ENCODE results near the gene ICE1. TPM values are rescaled to one million over a fixed set of nuclear protein-coding genes. Genes with fewer than 3 reads are reported as not detected.

The ICE1 gene, protein sequence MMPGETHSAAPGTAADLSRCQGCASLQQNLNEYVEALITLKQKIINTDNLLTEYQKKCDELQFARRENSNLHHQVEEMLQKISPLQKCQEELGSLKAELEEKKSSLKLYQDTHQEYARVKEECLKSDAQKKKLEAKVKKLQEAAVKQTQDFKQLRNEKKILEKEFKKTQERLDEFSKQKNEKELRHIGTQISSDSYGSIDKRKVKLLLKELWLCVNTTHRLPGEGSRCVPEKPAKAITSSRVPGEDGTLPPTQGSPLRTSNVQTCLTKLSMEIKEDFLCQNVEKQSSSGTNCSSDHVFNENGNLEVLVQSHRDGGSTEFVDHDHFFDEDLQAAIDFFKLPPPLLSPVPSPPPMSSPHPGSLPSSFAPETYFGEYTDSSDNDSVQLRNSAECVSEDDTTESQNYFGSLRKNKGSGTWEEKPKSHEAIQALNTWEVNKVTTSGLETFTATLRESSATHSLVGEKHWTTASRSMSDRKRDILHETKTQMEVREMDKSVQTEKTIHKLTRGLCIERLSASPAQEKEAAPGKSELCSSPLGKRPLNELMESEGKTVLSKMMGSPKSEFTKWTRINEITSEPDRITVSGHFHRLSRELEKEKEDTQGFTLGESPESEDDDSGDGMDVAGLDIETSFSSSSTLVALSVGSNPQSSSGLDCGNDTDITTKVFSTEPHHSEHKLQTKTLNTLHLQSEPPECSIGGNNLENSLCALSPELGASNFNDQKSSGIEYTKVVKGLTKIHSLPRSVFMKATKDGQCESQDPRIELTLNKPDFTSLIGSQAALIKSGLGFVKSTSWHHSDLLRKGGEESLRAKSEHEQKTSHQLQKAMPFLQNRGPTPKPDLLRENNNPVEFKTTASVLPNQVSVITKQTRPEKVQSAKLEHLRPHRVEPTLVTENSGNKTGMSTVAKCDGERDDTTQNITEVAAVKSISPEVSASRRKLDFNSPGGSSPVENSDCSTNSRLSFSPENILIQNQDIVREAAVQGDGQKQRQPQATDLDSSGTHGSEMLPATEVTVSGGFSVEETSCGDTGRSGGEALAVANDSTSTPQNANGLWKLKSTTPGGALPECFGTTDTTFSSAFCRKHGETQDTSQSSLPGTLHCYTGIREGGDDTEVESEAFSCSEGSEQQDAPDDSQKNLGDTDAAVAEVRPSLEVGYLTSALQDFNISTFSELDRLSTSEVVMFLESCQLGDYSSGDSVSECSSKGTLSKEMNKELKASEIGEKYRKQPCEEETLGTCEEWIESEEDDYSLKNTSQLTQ (N-terminal part only)
- polyA plus RNA-seq (2013, experiment 1 of 2): 23.1 TPM
- 23.4 TPM for polyA plus RNA-seq (2013, experiment 2 of 2)

DNA sequence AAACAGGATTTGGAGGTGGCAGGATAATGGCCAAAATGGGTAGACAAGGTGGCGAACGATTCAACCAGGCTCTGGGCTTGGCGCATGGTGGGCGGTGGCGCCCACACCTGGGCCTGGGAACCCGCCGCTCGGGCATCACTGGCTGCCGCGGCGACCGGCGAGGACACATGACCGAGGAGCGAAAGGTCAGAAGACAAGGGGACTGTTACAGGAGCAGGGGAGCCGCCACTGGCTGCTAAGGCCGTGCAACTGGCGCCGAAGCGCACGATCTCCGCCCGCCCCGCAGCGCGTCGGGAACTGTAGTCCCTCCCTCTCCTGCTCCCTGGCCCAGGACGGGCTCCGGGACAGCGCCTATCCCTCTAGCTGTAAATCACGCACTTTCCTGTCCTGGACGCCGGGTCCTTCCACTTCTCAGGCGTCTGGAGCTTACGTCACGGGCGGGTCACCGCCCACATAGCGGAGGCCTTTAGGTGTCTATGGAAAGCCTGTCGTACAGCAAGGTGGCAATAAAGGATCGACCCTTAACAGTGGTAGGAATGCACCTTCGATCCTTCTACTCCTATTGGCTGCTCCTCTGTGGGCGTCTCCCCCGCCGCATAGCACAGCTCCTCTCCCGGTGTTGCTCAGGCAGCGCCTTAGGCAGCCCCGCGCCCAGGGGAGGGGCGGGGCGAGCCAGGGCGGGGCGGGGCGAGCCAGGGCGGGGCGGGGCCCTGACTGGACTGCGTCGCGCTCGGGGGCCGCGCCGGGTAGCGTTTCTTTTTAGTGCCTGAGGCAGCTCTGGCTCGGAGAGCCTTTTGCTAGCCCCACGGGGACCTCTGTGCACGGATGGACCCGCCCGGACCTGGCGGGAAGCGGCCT lies at the start of gene ICE1:
Gene ICE1 (plus strand): TSS at position 717 of the 858 bp plus-strand sequence. CDS start 239 bp downstream, outside the sequence.
- Histone ChIP-seq H3K4me3 (ENCODE audit: extremely low read depth, insufficient read depth, low read length, poor library complexity, severe bottlenecking) (peak within 1 kb of the TSS; percentile 96), H3K36me3 (ENCODE audit: control insufficient read depth, insufficient read depth, low read length) (peaks cover 20% of the 10 kb centered on the region), H3K4me1 (ENCODE audit: control insufficient read depth, insufficient read depth, low read length, poor library complexity, severe bottlenecking) (peaks cover 41% of the 10 kb centered on the region), H3K27ac (ENCODE audit: low read depth, low read length, severe bottlenecking) (peak within 1 kb of the TSS; percentile 100), H3K9me3 (ENCODE audit: control insufficient read depth, low read length) (no peaks in the 10 kb centered on the region)
- 0 to 2% methylated on average over 35 to 50 of the region's 71 CpGs for WGBS, 2 experiments (ENCODE audit: insufficient coverage in 2 of 2)

DNA sequence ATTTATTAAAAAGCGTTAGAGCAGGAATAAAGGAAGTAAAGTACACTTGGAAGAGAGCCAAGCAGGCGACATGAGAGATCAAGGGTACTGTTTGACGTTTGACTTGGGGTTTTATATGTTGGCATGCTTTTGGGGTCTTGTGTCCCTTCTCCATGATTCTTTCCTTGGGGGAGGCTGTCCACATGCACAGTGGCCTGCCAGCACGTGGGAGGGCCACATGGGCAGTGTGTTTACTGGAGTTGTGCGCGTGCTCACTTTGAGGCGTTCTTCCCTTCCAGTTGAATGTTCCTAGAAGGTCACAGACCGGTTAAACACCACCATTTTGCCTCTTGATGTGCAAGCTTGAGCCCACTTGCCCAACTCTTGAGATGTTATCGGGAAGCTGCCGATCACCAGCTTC lies 49.5 kb upstream of the ICE1 start:
- no peak overlapping the region for H3K4me3 ChIP-seq (ENCODE audit: extremely low read depth, insufficient read depth, low read length, poor library complexity, severe bottlenecking)
- H3K27ac ChIP-seq (ENCODE audit: low read depth, low read length, severe bottlenecking): no peak overlapping the region
- 94 to 96% methylated on average over 5 to 8 of the region's 10 CpGs for WGBS, 2 experiments (ENCODE audit: insufficient coverage in 2 of 2)
- peaks cover 10% of the 10 kb centered on the region for H3K4me1 ChIP-seq (ENCODE audit: control insufficient read depth, insufficient read depth, low read length, poor library complexity, severe bottlenecking)
- no peaks in the 10 kb centered on the region for H3K9me3 ChIP-seq (ENCODE audit: control insufficient read depth, low read length)
- H3K36me3 ChIP-seq (ENCODE audit: control insufficient read depth, insufficient read depth, low read length): no peaks in the 10 kb centered on the region

DNA sequence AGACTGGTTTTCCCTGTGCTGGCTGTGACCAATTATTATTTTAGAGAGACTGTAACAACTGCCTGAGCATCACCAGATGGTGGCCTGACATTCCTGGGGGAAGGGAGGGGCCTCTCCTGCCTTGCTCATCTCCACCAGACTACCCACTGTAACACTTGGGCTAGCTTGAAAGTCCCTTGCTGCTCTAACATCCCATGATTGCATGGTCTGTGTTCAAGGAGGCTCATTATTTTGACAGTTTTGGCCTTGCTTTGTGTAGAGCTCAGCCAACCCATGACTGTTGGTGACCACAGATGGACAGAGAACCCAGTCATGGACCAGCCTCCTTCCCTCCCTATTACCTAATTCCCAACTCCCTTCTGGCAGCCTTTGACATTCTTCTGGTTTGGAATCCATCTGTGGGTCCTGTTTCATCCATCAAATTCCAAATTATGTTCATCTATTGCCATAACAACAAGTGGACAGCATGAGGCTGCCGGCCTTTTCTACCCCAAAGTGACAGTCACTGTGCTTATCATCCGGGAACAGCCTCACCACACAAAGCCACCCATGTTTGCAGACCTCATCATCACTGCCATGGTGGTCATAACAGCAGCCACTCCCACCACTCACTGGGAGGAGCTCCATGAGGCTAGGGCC lies 49.0 kb upstream of the ICE1 start:
- Histone ChIP-seq H3K27ac (ENCODE audit: low read depth, low read length, severe bottlenecking) (no peak overlapping the region), H3K4me1 (ENCODE audit: control insufficient read depth, insufficient read depth, low read length, poor library complexity, severe bottlenecking) (peaks cover 10% of the 10 kb centered on the region), H3K9me3 (ENCODE audit: control insufficient read depth, low read length) (peaks cover under 1% of the 10 kb centered on the region), H3K4me3 (ENCODE audit: extremely low read depth, insufficient read depth, low read length, poor library complexity, severe bottlenecking) (no peak overlapping the region), H3K36me3 (ENCODE audit: control insufficient read depth, insufficient read depth, low read length) (no peaks in the 10 kb centered on the region)
- 95% methylated on average over 2 of the region's 2 CpGs; no CpG with 5 or more reads in 1 of the 2 experiments for WGBS, 2 experiments (ENCODE audit: insufficient coverage in 2 of 2)

DNA sequence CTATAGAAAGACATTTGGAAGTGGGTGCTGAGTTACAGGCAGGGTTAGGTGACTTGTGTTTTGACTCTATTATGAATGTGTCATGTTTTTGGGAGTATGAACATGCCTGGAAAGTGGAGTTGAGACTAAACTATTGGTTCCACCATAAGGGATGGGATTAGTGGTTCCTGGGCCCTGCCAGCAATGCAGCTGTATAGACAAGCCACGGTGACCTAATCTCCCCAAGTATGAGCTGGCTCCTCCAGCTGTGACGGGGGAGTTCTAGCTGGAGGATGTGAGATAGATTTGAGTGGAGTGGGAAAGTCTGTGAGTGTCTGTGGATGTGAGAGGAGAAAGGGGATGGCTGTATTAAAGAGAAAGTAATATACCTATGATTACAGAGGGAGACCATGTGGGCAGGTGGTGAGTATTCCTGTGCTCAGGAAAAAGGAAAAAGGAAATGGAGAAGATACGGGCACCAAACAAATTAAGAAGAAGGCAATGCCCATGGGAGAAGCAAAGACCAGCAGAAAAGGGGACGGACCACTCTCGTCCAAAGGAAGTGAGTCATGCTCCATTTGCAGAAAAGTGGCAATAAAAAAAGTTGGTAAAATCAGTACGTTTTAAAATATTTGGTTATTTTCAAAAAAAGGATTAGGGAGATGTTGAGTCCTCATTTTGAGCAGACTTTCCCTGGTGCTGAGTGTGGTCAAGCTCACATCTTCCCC lies 48.3 kb upstream of the ICE1 start:
- H3K27ac ChIP-seq (ENCODE audit: low read depth, low read length, severe bottlenecking): no peak overlapping the region
- WGBS, 2 experiments (ENCODE audit: insufficient coverage in 2 of 2): 70 to 76% methylated on average over 5 of the region's 6 CpGs
- no peaks in the 10 kb centered on the region for H3K36me3 ChIP-seq (ENCODE audit: control insufficient read depth, insufficient read depth, low read length)
- H3K4me3 ChIP-seq (ENCODE audit: extremely low read depth, insufficient read depth, low read length, poor library complexity, severe bottlenecking): no peak overlapping the region
- peaks cover 10% of the 10 kb centered on the region for H3K4me1 ChIP-seq (ENCODE audit: control insufficient read depth, insufficient read depth, low read length, poor library complexity, severe bottlenecking)
- H3K9me3 ChIP-seq (ENCODE audit: control insufficient read depth, low read length): peaks cover 4% of the 10 kb centered on the region

DNA sequence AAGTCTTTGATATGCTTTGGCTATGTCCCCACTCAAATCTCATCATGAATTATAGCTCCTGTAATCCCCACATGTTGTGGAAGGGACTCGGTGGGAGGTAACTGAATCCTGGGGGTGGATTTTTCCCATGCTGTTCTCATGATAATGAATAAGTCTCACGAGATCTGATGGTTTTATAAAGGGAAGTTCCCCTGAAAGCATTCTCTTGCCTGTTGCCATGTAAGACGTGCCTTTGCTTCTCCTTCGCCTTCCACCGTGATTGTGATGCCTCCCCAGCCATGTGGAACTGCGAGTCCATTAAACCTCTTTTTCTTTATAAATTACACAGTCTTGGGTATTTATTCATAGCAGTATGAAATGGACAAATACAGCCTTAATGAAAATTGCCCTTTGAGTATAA lies 44.7 kb upstream of the ICE1 start:
- WGBS, 2 experiments (ENCODE audit: insufficient coverage in 2 of 2): 100% methylated on average over 1 of the region's 6 CpGs; no CpG with 5 or more reads in 1 of the 2 experiments
- Histone ChIP-seq H3K36me3 (ENCODE audit: control insufficient read depth, insufficient read depth, low read length) (no peaks in the 10 kb centered on the region), H3K27ac (ENCODE audit: low read depth, low read length, severe bottlenecking) (no peak overlapping the region), H3K4me1 (ENCODE audit: control insufficient read depth, insufficient read depth, low read length, poor library complexity, severe bottlenecking) (peaks cover 10% of the 10 kb centered on the region), H3K9me3 (ENCODE audit: control insufficient read depth, low read length) (peaks cover 4% of the 10 kb centered on the region), H3K4me3 (ENCODE audit: extremely low read depth, insufficient read depth, low read length, poor library complexity, severe bottlenecking) (no peak overlapping the region)

DNA sequence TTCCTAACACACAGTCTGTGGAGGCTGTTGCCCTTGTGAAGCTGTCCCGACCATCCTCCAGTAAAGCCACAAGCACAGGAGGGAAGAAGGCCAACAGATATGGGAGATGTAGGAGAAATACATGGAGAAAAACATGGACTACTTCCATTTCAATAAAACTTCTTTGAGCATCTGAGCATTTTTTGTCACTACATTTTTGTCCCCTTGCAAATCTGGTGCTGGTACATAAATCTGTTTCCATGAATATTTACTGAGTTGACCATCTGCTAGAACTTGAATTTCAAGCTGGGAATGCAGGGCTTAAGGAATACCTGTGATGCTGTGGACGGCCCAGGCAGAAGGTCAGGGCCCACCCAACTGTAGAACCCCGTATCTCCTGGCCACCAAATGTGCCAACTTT lies 43.9 kb upstream of the ICE1 start:
- H3K27ac ChIP-seq (ENCODE audit: low read depth, low read length, severe bottlenecking): no peak overlapping the region
- WGBS, 2 experiments (ENCODE audit: insufficient coverage in 2 of 2): 86% methylated on average over 1 of the region's 3 CpGs; no CpG with 5 or more reads in 1 of the 2 experiments
- no peaks in the 10 kb centered on the region for H3K36me3 ChIP-seq (ENCODE audit: control insufficient read depth, insufficient read depth, low read length)
- H3K9me3 ChIP-seq (ENCODE audit: control insufficient read depth, low read length): peaks cover 4% of the 10 kb centered on the region
- no peak overlapping the region for H3K4me3 ChIP-seq (ENCODE audit: extremely low read depth, insufficient read depth, low read length, poor library complexity, severe bottlenecking)
- peaks cover 10% of the 10 kb centered on the region for H3K4me1 ChIP-seq (ENCODE audit: control insufficient read depth, insufficient read depth, low read length, poor library complexity, severe bottlenecking)

DNA sequence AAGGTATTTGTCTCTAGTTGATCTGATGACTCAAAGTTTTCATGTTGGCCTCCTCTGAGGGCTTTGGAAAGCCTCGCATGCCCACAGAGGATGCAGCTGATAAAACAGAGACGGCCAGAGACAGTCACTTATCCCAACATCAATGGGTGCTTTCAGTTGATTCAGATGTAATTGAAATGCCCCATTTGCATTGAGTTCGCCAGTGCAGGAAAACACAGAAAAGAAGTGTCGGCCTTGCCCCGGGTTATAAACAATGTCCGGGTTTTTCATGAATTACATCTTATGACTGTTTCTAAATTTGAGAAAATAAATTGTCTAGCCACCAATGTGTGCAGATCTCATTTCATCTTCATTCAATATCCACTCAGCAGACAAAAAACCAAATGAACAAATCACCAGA lies 42.2 kb upstream of the ICE1 start:
- no peak overlapping the region for H3K27ac ChIP-seq (ENCODE audit: low read depth, low read length, severe bottlenecking)
- no peak overlapping the region for H3K4me3 ChIP-seq (ENCODE audit: extremely low read depth, insufficient read depth, low read length, poor library complexity, severe bottlenecking)
- H3K36me3 ChIP-seq (ENCODE audit: control insufficient read depth, insufficient read depth, low read length): no peaks in the 10 kb centered on the region
- 72% methylated on average over 2 of the region's 6 CpGs; no CpG with 5 or more reads in 1 of the 2 experiments for WGBS, 2 experiments (ENCODE audit: insufficient coverage in 2 of 2)
- H3K9me3 ChIP-seq (ENCODE audit: control insufficient read depth, low read length): peaks cover 4% of the 10 kb centered on the region
- H3K4me1 ChIP-seq (ENCODE audit: control insufficient read depth, insufficient read depth, low read length, poor library complexity, severe bottlenecking): no peaks in the 10 kb centered on the region

DNA sequence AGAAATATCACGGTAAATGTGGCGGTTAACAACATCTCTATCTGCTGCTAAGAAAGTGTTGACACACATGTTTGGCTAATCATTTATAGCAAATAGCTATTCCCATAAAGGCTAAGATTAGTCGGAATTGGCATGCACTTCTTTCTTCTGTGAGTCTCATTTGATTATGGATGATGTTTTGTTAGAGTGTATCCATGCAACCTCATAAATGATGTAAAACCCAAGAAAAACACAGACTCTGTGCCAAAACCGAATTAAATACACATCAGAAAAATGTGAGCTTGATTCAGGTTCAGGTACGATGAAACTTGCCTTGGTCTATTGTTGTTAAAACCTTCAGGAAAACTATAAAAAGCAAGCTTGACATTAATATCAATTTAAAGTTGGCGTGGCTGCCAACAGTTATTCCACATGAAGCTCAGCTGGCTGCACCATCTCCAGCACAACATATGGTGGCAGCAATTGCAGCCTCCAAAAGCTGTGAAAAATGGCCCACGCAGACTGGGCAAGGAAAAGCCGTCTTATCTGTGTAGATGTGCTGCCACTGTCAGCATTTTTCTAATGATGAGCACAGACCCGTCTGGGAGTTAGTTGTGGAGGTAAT lies 41.1 kb upstream of the ICE1 start:
- Histone ChIP-seq H3K36me3 (ENCODE audit: control insufficient read depth, insufficient read depth, low read length) (no peaks in the 10 kb centered on the region), H3K4me1 (ENCODE audit: control insufficient read depth, insufficient read depth, low read length, poor library complexity, severe bottlenecking) (no peaks in the 10 kb centered on the region), H3K27ac (ENCODE audit: low read depth, low read length, severe bottlenecking) (no peak overlapping the region), H3K4me3 (ENCODE audit: extremely low read depth, insufficient read depth, low read length, poor library complexity, severe bottlenecking) (no peak overlapping the region), H3K9me3 (ENCODE audit: control insufficient read depth, low read length) (peaks cover 4% of the 10 kb centered on the region)
- 88 to 91% methylated on average over 4 to 6 of the region's 9 CpGs for WGBS, 2 experiments (ENCODE audit: insufficient coverage in 2 of 2)

DNA sequence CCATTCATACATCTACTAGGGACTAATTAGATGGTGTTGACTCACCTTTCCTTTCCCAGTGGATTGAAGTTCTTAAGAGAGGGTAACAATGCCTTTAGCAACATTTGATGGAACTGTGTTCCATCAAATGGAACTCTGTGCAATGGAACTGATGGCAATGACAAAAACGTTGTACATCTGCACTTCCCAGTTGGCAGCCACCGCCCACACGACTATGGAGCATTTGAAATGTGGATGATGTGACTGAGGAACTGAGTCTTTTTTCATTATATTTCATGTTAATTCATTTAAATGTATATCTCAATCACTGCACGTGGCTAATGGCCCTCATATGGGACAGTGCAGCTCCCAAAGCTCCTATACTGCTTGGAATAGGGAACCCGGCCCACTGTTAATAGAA lies 39.0 kb upstream of the ICE1 start:
- no peak overlapping the region for H3K4me3 ChIP-seq (ENCODE audit: extremely low read depth, insufficient read depth, low read length, poor library complexity, severe bottlenecking)
- H3K36me3 ChIP-seq (ENCODE audit: control insufficient read depth, insufficient read depth, low read length): no peaks in the 10 kb centered on the region
- no peaks in the 10 kb centered on the region for H3K4me1 ChIP-seq (ENCODE audit: control insufficient read depth, insufficient read depth, low read length, poor library complexity, severe bottlenecking)
- peaks cover 3% of the 10 kb centered on the region for H3K9me3 ChIP-seq (ENCODE audit: control insufficient read depth, low read length)
- no peak overlapping the region for H3K27ac ChIP-seq (ENCODE audit: low read depth, low read length, severe bottlenecking)
- WGBS, 2 experiments (ENCODE audit: insufficient coverage in 2 of 2): 64 to 100% methylated on average over 1 of the region's 5 CpGs

Measured in mesodermal cell (in vitro differentiated cells).